HG03103 (cell line): ENCODE data around the gene TRIM26.
"Not testable (repeated sequence)": the region's sequence is repeated elsewhere in the genome, so short reads cannot be mapped to it uniquely, and the experiment has no call there.

ENCODE experiments used
- ATAC-seq: cut with Tn5 transposase; IDR thresholded peaks from one replicate; pipeline ENCODE4 v1.9.1; 2021; ENCODE audit warnings: low read depth; ENCODE audit not compliant: unreplicated experiment

Gene TRIM26

GRCh38 chr6:30172681-30173080 is 40.5 kb downstream of the TRIM26 start:
- no peak for ATAC-seq

- ATAC-seq, result no peak
Measured at GRCh38 chr6:30171677-30172471, 41.3 kb downstream of the TRIM26 start.

GRCh38 chr6:30169658-30170614 is 43.3 kb downstream of the TRIM26 start:
- no peak for ATAC-seq

GRCh38 chr6:30168741-30169140 is 44.5 kb downstream of the TRIM26 start:
- no peak for ATAC-seq

- ATAC-seq, result no peak
Measured at GRCh38 chr6:30167101-30167500, 46.1 kb downstream of the TRIM26 start.

- ATAC-seq, result not testable (repeated sequence)
Measured at GRCh38 chr6:30165238-30165637, 48.0 kb downstream of the TRIM26 start.

- ATAC-seq, result no peak
Measured at GRCh38 chr6:30164714-30165113, 48.5 kb downstream of the TRIM26 start.

GRCh38 chr6:30163918-30164654 is 49.1 kb downstream of the TRIM26 start:
- ATAC-seq, result no peak

- no peak for ATAC-seq
Measured at GRCh38 chr6:30163090-30163917, 49.9 kb downstream of the TRIM26 start, which contains the start of gene TRIM15. Gene TRIM15, plus strand, starts transcription at chr6:30163546. Its CDS starts 139 bp downstream, at chr6:30163685.

- no peak for ATAC-seq
Measured at GRCh38 chr6:30162265-30163089, 50.7 kb downstream of the TRIM26 start.

GRCh38 chr6:30160785-30161531 is 52.2 kb downstream of the TRIM26 start, which contains the start of gene TRIM10:
Gene TRIM10, minus strand, starts transcription at chr6:30161211. Its CDS starts 353 bp downstream, at chr6:30160858.
- ATAC-seq, result no peak

GRCh38 chr6:30160008-30160784 is 53.0 kb downstream of the TRIM26 start:
- ATAC-seq, result no peak

- no peak for ATAC-seq
Measured at GRCh38 chr6:30158475-30159040, 54.6 kb downstream of the TRIM26 start.

GRCh38 chr6:30157999-30158398 is 55.2 kb downstream of the TRIM26 start:
- no peak for ATAC-seq

GRCh38 chr6:30157581-30157980 is 55.6 kb downstream of the TRIM26 start:
- no peak for ATAC-seq

GRCh38 chr6:30156774-30157173 is 56.4 kb downstream of the TRIM26 start:
- ATAC-seq, result no peak

- ATAC-seq, result no peak
Measured at GRCh38 chr6:30156262-30156599, 57.0 kb downstream of the TRIM26 start.
